HCEC 1CT (cell line): ENCODE measurements around the gene ATP1A3.

Experiments used
- DNase-seq: peaks from one replicate; pipeline ENCODE4 v3.0.0-alpha.2; 2017

ATP1A3 gene

DNA sequence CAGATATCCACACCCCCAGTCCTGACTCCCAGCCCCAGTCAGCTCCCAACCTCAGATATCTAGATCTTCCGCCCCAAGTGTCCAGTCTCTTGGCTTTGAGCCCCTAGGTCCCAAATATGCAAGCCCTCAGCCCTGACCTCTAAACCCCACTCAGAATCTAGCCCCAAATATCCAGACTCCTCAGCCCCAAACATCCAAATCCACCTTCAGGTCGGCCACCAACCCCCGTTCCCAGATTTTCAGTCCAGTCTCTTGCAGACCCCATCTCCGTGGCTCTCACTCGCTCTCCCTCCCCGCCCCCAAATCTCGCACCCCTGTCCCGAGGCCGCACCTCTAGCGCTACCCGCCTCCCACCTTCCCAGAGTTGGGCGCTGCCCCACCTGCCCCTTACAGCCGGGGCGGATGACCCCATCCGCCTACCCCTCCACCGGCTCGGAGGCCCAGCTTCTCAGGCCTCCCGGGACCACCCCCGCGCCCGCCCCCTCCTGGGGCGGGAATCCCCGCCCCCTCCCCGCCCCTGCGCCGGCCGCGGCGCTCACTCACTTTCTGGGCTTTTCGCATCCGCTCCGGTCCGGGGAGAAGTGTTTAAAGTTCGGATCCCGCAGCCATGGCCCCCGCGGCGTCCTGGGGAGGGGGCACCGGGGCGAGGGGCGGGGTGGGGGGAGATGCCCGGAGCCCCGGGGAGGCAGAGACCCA, 66.4 kb downstream of the ATP1A3 start:
- no peak for DNase-seq

GRCh38 chr19:41926763-41927496, 67.1 kb downstream of the ATP1A3 start:
- no peak for DNase-seq

DNA sequence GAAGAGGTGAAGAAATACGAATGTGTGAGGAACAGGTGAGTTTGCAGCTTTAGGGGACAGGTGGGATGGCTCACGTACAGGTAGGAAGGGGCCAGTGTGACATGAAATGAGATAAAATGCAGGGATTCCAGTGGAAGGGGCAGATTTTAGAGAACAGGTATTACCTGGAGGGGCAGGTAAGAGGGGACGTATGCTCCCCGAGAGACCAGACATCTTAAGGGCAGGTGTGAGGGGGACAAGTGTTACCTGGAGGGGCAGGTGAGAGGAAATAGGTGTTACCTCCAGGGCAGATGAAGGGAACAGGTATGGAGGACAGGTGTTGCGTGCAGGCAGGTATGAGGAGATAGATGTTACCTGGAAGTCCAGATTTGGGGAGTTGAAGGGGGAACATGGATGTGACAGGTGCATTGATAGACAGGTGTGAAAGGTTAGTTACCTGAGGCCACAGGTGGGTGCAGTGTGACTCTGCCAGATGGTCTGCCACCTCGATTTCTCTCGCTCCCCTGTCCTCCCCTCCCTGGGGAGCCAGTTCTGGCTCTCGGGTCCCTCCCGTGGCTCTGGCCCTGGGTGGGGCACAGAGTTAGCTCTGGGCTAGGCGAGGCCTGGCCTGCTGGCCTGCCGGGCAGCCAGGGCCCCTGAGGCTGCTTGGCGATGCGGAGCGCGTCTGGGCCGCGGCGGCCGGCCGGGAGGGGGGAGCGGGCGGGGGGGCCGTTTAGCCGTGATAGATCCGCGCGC, 67.8 kb downstream of the ATP1A3 start:
- DNase-seq, result no peak

DNA sequence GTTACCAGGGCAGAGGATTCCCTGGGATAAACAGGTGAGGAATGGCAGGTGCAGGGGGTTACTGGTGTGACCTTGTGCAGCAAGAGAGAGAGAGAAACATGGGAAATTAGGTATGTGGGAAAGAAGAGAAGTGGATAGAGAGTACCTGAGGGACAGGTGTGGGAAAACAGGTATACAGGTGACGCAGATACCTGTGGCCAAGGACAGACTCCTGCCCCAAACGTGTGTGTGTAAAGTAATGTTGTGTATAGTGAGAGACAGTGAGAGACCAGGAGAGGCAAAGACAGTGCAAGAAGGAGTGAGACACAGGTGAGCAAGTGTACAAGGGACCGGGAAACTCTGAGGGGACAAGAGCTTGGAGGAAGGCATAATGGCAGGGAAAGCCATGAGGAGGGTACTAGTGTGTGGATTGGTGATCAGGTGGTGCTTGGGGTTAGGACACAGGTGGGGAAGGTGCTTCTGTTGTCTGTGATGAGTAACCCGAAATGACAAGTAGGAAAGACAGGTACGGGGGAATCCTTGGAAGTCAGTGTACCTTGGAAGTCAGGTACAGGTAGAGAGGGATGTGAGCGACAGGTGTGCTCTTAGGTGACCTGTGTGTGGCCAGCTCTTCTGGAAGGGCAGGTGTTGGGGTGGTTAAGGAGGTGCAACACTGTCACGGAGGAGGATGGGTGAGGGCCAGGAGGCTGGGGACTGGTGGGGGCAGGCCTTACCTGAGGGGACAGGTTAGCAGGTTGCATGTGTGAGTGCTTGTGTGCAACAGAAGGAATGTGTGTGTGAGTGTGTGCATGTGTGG, 68.6 kb downstream of the ATP1A3 start:
- no peak for DNase-seq

DNA sequence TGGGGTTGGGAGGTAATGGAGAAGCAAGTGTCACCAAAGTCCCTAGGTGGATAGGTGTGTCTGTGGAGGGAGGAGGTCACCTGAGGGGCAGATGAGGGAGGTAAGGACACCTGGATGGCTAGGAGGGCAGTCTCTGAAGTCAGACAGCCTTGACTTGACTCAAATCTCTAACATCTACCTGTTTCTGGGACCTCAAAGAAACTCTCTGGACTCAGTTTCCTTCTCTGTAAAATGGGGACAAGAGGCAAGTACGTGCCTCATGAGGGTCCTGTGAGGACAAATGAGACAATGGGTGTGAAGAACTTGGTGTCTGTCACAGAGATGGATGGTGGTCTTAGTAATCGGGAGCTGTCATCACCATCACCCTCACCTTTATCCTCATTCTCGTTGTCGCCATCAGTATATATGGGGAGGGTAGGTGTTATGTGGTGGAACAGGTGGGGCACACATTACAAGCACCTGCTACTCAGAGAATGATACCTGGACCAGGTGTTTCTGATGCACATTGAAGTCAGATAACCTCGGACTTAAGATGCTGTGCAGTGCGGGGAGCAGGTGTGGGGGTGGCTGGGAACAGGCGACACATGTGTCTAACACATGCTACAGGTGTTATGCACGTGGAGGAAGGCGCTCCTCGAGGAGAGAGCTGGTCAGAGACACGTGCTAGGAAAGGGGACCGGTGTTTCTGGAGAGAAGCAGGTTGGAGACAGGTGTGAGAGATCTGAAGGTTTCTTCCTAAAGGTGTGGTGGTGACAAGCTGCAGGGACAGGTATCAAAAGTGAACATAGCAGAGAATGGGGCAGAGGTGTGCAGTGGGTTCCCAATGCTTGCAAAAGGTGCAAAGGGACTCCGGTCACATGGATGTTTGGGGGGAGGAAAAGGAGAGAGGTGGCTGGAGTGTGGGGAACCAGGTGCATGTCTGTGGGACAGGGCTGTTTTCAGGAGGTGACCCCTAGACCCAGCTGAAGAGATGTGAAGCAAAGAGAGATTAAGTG, 69.6 kb downstream of the ATP1A3 start:
- DNase-seq, result no peak

DNA sequence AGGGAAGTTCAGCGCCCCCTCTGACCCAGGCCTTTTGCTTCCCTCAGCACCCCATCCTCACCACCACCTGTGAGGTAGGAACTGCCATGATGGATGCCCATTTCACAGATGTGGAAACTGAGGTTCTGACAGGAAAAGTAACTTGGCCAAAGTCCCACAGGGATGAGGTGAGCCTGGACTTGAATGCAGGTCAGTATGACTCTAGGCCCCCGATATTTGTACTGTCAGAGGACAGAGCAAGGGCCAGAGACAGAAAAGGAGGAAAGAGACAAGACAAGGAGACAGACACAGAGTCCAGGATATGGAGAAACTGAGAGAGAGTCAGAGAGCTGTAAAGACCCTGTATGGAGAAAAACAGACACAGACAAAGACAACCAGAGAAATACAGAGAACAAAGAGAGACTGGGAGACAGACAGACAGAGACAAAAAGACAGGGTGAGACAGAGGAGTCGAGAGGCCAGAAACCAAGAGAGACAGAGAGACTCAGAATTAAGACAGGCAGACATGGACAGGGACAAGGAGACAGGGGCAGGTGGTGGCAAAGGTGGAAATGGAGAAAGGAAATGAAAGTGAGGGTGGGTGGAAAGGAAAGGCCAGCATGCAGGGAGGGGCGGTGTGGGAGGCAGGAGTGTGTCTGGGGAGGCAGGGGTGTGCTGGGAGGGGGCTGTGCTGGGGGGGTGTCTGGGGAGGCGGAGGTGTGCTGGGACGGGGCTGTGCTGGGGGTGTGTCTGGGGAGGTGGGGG, 70.8 kb downstream of the ATP1A3 start:
- DNase-seq, result no peak

- no peak for DNase-seq
Measured at GRCh38 chr19:41922585-41922984, 71.4 kb downstream of the ATP1A3 start.

DNA sequence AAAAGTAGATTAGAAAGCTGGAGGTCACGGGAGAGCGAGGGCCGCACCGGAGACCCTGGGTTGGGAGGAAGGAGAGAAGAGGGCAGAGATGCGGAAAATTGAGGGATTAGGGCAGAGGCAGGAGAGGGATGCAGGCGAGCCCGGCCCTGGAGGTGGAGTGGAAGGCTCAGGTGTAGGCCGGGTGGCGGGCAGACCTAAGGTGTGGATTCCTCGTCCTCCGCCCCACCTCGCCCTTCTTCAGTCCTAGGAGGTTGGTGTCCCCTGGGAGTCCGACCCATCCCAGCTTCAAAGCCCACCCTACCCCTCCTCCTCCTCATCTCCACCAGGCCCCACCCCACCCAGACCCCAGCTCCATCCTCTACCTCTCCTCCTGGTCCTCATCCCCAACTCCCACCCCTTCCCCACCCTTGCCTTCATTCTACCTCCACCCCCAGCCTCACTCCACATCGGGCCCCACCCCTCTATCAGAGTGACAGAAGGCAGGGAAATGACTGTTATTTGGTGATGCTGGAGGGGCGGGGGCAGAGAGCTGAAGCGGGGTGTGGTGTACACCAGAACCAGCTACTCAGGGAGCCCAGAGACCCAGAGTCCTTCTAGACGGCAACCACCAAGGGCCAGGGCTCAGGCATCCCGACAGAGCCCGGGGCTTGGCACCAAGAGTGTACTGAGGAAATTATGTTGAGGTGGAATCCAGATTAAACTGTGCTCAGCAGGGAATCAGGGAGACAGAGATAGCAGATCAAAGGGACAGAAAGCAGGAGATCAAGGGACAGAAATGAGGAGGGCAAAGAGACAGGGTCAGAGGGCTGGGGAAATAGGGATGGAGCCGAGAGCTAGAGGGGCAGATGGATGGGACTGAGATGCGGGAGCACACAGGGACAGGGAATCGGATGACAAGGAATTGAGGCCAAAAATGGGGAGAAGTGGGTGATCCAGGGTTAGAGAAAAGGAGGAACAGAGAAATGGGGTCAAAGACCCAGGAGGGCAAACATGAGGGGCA, 72.2 kb downstream of the ATP1A3 start:
- DNase-seq, result no peak

- no peak for DNase-seq
Measured at GRCh38 chr19:41920882-41921576, 73.0 kb downstream of the ATP1A3 start.

- DNase-seq, result no peak
Measured at GRCh38 chr19:41919948-41920712, 73.9 kb downstream of the ATP1A3 start.

DNA sequence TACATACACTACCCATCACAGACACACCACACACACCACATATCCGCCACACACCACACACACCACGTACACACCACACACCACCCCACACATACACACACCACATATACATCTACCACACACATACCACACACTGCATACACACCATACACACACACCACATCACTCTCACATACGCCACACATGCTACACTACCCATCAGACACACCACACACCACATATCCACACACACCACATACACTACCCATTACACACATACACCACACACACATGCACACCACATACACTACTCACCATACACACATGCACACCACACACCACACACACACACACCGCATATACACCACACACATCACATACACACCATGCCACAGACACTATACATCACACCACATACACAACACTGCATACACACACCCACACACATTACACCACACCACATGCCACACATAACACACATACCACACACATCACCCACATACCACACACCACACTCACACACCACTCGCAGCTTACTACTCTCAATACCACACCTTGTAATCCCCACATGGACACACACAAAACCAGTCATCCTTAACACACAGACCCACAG, 75.3 kb downstream of the ATP1A3 start:
- no peak for DNase-seq

GRCh38 chr19:41918095-41918494, 75.9 kb downstream of the ATP1A3 start:
- DNase-seq, result no peak

GRCh38 chr19:41917676-41918075, 76.4 kb downstream of the ATP1A3 start:
- no peak for DNase-seq
